AG04450 (cell line): ENCODE data around the gene ILDR1. TPM values are rescaled to one million over a fixed set of nuclear protein-coding genes. Genes with fewer than 3 reads are reported as not detected.

Source experiments
- CTCF ChIA-PET: fragments of 300-600, 350-600 bp; formaldehyde crosslinking; extraction: SDS; loops from one replicate; lab custom pipeline; 2022; ENCODE audit warnings: antibody characterized with exemption, inconsistent platforms; lab: Charles Lee
- POLR2A ChIA-PET: fragments of 350-600 bp; formaldehyde crosslinking; extraction: SDS; loops from one replicate; lab custom pipeline; 2021; ENCODE audit warnings: antibody characterized with exemption, inconsistent platforms; lab: Yijun Ruan, JAX
- DNase-seq: peaks from one replicate; pipeline ENCODE4 v3.0.0-alpha.2; 2011; ENCODE audit warnings: low read depth, low spot score
- H3K27ac ChIP-seq: one replicate; pipeline ENCODE4 v1.5.1; 2012; ENCODE audit warnings: low read depth, low read length, control low read depth
- H3K27me3 ChIP-seq: one replicate; pipeline ENCODE4 v1.6.0; 2012; ENCODE audit warnings: low read length; ENCODE audit not compliant: control insufficient read depth, insufficient read depth
- H3K4me3 ChIP-seq: 2 replicates; pipeline ENCODE4 v1.5.1; 2011; ENCODE audit warnings: mild to moderate bottlenecking, low read depth, low read length, control low read depth
- H3K9me3 ChIP-seq: 2 replicates; pipeline ENCODE4 v1.5.1; 2012; ENCODE audit warnings: low read length; ENCODE audit not compliant: control insufficient read depth, insufficient read depth
- CTCF ChIP-seq: IDR thresholded peaks from 2 replicates; pipeline ENCODE4 v1.5.1; 2011; ENCODE audit warnings: low read depth, low read length, control low read depth, inconsistent platforms
- polyA plus RNA-seq: library from polyadenylated mRNA; depleted of rRNA; stranded (reverse); fragments of >200 nt; gene quantifications from 2 replicates; pipeline ENCODE4 v1.2.3, GENCODE V29; 2011

Gene ILDR1
- polyA plus RNA-seq, 1 experiment, result not detected

- H3K27me3 ChIP-seq, result peaks cover 9% of the 10 kb centered on the region
- ChIA-PET POLR2A (no interaction called here), CTCF (interaction anchor here (1.1 kb wide), 1 partner anchor 17 kb away, joined by 3 read pairs; no protein-coding TSS in a partner anchor)
- TF ChIP-seq CTCF, result no peak
- H3K9me3 ChIP-seq, result no peaks in the 10 kb centered on the region
- no peak overlapping the region for H3K4me3 ChIP-seq
- no peak overlapping the region for H3K27ac ChIP-seq
- DNase-seq, result no peak
Observed at GRCh38 chr3:122012821-122013220, 9.2 kb downstream of the ILDR1 start.

GRCh38 chr3:122011396-122011795 is 10.7 kb downstream of the ILDR1 start:
- TF ChIP-seq CTCF, result no peak
- Histone ChIP-seq H3K4me3 (no peak overlapping the region), H3K9me3 (no peaks in the 10 kb centered on the region), H3K27ac (no peak overlapping the region), H3K27me3 (peaks cover 9% of the 10 kb centered on the region)
- DNase-seq, result no peak
- ChIA-PET POLR2A (no interaction called here), CTCF (interaction anchor here (1.9 kb wide), 1 partner anchor 16 kb away, joined by 5 read pairs; no protein-coding TSS in a partner anchor)

- Histone ChIP-seq H3K4me3 (no peak overlapping the region), H3K27ac (no peak overlapping the region), H3K27me3 (peaks cover 9% of the 10 kb centered on the region), H3K9me3 (no peaks in the 10 kb centered on the region)
- POLR2A ChIA-PET, result no interaction called here
- CTCF ChIA-PET, result interaction anchor here (1.9 kb wide), 1 partner anchor 15 kb away, joined by 5 read pairs; no protein-coding TSS in a partner anchor
- TF ChIP-seq CTCF, result no peak
- no peak for DNase-seq
Observed at GRCh38 chr3:122010506-122010905, 11.5 kb downstream of the ILDR1 start.

- POLR2A ChIA-PET, result no interaction called here
Observed at GRCh38 chr3:122008166-122008565, 13.9 kb downstream of the ILDR1 start.

GRCh38 chr3:122006267-122006666 is 15.8 kb downstream of the ILDR1 start:
- CTCF ChIA-PET, result no interaction called here

More at GRCh38 chr3:122008166-122008565, 13.9 kb downstream of the ILDR1 start:
- H3K4me3 ChIP-seq, result no peak overlapping the region
- peaks cover 3% of the 10 kb centered on the region for H3K27me3 ChIP-seq
- TF ChIP-seq CTCF, result no peak
- no peak for DNase-seq
- H3K9me3 ChIP-seq, result no peaks in the 10 kb centered on the region
- CTCF ChIA-PET, result no interaction called here
- no peak overlapping the region for H3K27ac ChIP-seq

More at GRCh38 chr3:122006267-122006666, 15.8 kb downstream of the ILDR1 start:
- POLR2A ChIA-PET, result no interaction called here
- H3K27me3 ChIP-seq, result peaks cover 3% of the 10 kb centered on the region
- H3K27ac ChIP-seq, result no peak overlapping the region
- no peak for TF ChIP-seq CTCF
- no peaks in the 10 kb centered on the region for H3K9me3 ChIP-seq
- no peak for DNase-seq
- H3K4me3 ChIP-seq, result no peak overlapping the region
